DMS53 treated with DMSO at 0.1 percent for 48 hours (cell line): ENCODE measurements around the gene TBCE.

ENCODE experiments used
- DNase-seq: peaks from one replicate; lab custom pipeline; 2025; ENCODE audit not compliant: unreplicated experiment; lab: John Stamatoyannopoulos, UW

Gene TBCE

DNA sequence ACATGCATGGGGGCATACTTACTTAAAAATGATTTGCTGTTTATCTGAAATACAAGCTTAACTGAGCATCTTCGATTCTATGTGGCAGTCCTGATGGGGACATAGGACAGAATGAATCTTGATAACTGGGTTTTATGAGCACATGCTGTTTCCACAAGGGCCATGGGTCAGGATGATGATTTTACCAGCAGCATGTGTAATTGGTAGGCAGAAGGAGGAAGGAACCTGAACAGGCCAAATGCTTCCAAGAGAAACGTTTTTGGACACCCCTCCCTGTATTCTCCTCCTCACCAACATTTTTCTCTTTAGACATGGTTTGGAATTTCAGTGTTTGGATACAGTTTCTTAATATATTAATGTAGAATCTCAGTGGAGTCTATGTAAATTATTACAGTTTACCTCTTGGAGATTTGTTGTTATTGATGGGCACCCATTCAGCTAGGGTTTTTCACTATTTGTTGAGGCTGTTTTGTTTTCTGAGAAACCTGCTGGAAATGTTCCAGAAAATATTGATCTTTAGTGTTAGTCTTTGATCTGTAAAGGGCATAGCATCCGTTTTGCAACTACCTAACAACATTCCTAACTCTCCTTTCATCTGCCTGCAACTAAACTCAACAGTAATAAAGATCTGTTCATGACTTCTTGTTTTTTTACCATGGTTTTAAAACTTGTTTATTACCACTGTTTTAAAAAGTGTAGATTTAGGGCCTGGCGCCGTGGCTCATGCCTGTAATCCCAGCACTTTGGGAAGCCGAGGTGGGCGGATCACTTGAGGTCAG is 42.0 kb downstream of the TBCE start:
- no peak for DNase-seq

DNA sequence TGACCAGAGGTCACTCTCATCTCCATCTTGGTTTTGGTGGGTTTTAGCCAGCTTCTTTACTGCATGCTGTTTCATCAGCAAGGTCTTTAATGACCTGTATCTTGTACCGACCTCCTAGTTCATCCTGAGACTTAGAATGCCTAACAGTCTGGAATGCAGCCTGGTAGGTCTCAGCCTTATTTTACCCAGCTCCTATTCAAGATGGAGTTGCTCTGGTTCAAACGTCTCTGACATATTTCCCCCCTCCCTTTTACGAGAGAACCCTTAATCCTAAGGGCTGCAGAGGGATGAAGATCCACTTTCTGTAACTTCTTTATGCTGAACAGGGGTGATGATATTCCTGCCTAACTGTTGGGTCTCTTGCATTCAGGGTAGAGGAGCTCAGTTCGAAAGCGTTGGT is 43.2 kb downstream of the TBCE start:
- no peak for DNase-seq

DNA sequence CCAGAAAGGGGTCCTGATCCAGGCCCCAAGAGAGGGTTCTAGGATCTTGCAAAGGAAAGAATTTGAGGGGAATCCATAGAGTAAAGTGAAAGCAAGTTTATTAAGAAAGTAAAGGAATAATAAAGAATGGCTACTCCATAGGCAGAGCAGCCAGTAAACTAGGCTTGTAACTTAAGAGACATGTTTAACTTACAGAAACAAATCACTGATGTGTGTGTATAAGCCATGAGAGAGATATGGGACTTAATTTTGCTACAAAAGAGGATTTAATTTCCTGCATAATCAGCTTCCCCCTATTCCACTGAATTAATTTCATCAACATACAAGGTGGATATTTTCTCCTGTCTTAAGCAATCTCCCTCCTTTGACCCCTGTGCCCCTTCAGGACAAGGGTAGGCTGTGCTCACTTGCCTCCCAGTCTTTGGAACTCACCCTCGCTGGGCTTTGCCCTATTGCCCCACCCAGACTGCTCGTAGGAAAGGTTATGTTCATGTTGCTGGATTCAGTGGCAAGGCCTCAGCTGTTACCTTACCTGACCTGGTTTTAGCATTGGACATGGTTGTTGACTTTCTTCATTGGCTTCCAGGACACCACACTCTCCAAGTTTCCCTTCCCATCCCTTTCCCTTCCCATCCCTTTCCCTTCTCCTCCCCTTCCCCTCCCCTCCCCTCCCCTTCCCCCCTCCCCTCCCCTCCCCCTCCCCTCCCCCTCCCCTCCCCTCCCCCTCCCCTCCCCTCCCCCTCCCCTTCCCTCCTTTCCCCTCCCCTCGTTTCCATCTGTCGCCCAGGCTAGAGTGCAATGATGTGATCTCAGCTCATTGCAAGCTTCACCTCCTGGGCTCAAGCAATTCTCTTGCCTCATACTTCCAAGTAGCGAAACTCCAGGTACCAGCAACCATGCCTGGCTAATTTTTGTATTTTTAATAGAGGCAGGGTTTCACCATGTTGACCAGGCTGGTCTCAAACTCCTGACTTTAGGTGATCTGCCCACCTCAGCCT is 44.6 kb downstream of the TBCE start:
- peak; percentile 23 for DNase-seq

DNA sequence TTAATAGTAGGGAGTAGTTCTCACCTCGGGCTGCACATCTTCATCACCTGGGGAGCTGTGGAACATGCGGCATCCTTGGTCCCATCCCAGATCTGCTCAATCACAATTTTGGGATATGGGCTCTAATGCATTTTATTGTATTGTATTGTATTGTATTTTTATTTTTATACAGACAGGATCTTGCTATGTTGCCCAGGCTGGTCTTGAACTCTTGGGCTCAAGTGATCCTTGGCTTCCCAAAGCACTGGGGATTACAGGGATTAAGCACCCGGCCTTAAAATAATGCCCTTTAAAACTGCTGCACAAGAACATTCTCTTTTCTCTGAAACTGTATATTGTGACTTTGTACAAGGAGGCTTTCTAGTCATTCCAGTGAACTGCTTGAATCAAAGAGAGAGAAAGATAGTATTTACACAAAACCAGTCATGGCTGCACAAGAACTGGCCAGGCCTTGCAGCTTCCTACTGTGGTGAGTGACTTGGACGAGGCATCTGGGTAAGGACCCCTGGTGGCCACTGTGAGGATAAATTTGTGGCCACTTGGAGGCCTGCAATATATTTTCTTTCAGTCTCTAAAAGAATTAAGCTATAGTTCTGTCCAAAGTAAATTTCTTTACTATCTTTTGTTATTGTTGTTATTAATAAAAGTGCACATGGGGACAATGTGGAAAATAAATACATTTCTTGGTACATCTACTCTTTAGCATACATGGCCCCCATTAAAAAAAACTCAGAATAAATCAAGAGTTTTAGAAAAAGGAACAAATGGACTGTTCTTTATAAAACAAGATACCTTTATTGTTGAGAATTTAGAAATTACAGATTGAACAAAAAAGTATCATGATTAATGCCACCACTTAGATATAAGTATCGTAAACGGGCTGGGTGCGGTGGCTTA is 48.0 kb downstream of the TBCE start:
- peak; percentile 73 for DNase-seq

DNA sequence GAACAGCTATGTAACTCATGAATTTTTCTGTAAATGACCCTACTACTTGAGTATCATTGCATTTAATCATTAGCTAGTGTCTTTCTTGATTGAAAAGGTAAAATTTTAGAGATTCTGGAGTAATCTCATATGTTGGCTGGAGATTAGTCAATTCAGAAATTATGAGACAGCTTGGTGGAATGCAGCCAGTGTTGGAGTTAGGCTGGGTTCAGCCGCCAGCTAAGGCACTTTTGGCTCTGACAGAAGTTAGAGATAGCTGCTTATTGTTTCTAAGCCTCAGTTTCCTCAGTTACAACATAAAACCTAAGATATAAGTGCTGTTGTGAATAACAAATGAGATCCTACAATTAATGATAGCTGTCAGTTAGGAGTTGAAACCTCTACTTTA is 49.4 kb downstream of the TBCE start:
- DNase-seq, result no peak

DNA sequence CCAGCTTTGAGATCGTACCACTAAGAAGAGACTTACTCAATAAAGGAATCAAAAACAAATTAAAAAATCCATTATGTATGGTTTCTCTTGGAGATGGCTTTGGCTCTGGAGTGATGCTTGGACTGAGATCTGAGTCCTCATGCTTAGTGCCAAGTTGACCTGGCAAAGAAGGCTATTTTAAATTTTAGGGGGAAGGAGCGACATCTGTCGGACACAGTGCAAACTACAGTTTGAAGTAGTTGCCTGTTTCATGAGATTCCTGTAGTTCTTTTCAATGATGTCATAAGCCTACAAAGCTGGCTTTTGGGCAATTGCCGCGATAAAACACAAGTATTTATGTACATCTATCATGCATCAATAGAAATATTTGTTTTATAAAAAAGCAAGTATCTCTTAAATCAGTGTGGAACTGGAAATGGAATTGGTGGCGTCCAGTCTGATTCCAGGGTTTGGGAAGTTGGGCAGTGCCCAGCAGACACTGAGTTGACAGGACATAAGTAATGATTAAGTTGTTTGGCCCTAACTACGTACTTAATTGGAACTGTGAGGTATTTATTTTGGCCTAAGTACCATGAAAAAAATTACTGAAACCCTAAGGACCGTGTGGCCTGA is 50.0 kb downstream of the TBCE start:
- peak; percentile 44 for DNase-seq

DNA sequence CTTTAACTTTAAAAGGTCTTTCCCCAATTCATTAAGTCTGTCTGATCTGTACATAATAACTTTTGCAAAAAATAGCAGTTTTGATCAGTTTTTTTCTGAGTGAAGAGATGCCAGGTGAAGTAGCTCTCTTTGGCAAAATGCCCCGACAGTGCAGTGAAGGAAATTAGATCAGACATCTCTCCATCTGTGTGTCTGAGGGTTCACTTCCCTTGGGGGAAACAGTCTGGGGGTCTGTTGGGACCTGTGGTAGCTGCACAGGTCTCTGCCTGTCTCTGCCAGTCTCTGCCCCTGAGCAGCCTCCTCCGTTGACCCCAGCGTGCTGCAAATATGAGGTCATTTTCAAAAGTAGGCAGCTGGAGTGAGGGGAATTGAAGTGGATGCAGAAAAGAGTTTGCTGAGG is 54.5 kb downstream of the TBCE start:
- no peak for DNase-seq

DNA sequence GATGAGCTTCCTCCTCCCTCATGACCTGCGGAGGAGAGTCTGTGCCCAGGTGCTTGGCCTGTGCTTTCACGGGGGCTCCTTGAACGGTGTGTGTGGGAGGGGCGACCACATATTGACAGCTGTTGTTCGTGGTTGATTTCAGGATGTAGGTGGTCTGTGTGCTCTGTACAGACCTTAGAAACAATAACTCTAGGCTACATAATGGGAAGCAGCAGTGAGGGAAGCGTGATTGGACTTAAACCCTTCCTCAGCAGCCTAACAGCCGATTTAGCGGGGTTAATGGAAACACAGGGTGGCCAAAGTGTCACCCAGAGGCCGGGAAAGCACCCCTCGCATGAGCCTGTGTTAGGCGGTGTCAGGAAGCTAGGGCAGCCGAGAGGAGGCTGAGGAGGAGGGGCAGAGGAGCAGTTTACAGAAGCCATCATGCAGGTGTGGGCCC is 56.0 kb downstream of the TBCE start:
- DNase-seq, result no peak

DNA sequence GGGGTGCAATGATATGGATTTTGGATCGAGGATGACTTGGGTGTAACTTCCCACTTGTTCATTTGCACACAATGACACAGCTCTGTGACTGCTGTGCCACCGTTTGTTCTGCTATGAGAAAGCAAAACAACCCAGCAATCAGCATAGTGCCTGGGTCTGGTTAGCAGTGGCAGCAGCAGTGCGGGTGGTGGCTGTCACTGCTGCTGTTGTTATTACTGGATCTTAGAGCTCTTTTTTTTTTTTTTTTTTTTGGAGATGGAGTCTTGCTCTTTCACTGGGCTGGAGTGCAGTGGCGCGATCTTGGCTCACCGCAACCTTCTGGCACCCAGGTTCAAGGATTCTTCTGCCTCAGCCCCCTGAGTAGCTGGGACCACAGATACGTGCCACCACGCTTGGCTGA is 56.9 kb downstream of the TBCE start:
- no peak for DNase-seq

DNA sequence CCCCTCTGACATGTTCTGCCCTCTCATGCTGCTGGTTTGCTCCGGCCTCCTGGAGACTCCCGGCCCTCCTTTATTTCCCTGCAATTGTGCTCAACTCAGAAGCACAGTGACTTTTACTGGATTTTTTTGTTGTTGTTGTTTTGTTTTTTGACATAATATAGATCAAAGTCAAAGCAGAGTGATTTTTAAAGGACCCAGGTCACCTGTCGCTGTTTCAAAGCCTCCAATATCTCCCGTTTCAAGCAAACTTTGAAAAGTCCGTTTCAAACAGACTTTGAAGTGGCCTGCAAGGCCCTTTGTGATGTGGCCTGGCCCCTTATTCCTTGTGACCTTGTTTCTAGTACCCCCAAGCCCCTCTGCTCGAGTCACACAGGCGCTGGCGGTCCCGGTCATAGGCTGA is 58.1 kb downstream of the TBCE start:
- DNase-seq, result no peak

DNA sequence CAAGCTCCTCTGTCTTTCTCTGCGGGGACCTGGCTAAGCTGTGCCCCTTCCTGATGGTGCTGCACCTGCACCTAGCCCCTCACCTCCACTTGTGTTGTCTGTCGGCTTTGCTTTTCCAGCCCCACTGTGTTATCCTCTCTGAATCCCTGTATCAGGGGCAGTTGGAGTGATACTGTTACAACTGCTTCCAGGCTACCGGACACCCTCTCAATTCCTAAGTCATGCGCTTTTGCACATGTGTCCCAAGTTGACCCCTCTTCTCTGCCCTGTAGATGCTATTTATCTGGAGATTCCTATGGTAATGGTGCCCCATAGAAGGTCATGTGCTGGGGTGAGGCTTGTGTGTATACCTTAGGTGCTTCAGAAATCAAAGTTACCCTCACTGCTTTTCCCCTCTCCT is 58.9 kb downstream of the TBCE start:
- DNase-seq, result no peak

DNA sequence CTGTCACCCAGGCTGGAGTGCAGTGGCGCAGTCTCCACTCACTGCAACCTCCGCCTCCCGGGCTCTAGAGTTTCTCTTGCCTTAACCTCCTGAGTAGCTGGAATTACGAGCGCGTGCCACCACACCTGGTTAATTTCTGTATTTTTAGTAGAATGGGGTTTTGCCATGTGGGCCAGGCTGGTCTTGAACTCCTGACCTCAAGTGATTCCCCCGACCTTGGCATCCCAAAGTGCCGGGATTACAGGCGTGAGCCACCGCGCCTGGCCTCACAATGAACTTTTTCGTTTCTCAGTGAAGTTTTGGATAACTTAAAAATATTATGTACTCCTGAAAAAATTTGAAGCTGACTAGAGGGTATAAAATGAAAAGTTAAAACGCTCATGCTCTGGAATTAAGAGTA is 59.5 kb downstream of the TBCE start:
- DNase-seq, result no peak

DNA sequence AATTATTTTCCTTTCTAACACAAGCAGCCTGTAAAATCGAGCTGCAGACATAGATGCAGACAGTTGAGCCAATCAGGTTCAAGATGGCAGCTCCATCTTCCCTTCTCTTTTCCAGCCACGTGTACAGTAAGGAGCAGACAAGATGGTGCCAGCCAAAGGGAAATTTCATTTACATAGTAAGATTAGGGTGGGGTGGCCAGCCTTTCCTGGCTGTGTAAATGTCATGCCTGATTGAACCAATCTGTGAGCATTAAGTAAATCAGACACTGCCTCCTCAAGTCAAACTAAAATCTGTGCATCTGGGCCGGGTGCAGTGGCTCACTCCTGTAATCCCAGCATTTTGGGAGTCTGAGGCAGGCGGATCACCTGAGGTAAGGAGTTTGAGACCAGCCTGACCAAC is 60.2 kb downstream of the TBCE start:
- no peak for DNase-seq

DNA sequence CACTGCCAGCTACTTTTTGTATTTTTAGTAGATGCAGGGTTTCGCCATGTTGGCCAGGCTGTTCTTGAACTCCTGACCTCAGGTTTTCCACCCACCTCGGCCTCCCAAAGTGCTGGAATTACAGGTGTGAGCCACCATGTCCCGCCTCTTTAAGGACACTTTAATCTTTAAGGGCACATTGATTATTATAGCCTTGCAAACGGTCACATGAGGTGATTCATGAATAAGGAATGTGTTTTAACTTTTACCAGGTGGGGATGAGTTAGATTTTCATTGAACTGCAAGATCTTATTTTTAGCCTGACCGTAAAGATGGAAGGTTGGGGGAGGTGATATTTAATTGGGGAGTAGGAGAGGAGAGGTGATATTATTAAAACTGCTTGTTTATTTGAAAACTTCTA is 61.9 kb downstream of the TBCE start:
- DNase-seq, result no peak

DNA sequence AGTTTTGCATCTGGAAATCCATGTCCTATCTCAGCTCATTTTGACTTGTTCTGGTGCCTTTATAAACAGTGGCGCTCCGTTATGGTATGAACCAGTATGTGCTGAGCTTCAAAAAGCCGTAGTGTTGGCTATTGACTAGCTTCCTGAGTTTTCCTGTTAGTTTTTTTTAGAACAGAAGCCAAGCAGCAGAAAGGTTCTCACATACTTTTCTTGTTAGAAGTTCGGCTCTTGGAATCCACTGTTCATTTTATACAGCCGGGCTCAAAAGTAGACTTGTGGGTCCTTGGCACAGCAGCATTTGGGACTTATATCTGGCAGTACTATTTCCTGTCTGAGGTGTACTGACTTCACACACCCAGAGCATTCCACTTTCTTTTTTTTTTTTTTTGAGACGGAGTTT is 63.8 kb downstream of the TBCE start:
- DNase-seq, result no peak

DNA sequence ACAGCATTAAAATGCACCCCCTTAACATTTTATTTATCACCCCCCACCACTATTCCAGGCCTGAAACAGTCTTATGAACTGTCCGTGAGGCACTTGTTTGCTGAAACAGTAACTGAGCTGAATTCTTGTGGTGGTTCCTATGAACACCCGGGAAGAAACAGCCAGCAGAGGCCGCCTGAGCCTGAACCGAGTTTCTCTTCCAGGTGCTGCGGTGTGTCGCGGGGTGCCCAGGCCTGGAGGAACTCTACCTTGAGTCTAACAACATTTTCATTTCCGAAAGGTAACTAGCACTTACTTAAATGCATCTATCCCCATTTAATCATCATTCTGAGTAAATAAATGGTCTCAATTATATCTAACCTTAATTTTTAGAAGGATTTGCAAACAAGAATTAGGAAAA is 66.8 kb downstream of the TBCE start:
- no peak for DNase-seq

DNA sequence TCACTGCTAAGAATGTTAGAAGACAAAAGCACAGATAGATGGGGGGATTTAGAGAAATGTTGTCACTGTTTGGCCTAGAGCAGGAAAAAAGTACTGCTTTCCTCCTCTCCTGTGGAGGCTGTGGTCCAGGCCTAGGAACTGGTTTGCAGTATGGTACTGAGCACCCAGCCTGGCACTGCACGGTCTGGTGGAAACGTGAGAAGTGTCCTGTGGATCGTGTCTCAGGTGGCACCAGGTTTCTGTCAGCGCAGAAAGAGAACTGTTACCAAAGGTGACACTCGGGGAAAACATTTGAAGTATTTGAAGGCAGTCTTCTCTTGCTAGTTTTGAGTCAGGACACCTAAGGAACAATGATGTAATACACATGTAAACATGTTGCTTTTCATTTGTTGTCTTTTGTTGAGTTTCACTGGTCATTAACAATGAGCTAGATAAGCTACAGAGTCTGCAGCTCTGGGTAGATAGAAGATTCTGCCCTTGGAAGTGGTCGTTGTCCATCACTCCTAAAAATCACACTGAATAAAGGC is 74.0 kb downstream of the TBCE start:
- no peak for DNase-seq

DNA sequence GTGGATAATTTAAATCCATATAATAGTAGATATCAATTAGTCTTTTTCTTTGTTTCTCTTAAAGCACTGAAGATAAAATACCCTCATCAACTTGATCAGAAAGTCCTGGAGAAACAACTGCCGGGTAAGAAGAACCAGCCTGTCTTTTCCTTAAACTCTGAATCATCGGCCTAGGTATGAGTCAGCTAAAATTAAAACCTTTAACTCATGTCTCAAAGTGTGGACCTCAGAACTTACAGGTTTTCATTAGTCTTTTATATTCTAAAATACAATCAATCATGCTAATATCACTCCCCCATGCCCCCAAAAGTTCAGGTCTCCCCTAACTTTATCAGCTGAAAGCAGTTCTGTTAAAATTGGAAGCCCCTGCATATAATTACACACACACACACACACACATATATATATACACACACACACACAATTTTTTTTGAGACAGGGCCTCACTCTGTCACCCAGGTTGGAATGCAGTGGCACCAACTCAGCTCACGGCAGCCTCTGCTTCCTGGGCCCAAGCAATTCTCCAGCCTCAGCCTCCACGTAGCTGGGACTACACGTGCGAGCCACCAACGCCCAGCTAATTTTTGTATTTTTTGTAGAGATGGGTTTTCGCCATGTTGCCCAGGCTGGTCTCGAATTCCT is 75.7 kb downstream of the TBCE start:
- DNase-seq, result no peak

DNA sequence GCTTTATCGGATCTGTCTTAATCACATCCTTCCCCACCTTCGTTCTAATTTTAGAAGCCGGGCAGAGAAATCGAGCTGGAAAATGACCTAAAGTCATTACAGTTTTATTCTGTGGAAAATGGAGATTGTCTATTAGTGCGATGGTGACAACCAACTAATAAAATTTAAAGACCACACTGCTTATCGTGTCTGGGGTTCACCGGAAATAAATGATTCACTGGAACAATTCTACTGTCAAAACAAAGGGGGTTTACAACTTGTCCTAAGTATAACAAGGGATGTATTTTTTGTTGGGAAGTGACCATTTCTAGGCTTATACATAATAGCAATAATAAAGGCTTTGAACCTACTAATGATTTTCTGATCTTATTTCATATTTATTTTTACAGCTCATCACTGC is 81.4 kb downstream of the TBCE start:
- no peak for DNase-seq

DNA sequence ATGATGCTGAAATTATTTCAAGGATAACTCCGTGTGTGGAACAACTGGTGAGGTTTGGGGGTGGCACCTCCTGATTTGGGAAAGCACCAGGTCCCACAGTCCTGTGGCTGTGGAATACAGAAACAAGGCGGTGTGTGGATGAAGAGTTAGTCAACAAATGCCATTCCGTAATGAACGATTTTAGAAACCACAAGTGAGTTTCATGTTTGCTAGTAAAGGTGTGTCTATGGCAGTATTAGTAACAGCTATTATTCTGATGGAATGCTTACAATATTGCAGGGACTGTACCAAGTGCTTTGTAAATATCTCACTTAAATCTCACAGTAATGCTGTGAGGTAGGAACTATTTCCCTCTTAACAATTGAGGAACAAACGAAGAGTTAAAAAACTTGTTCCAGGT is 83.2 kb downstream of the TBCE start:
- no peak for DNase-seq
